HepG2 (cell line): ENCODE measurements around the gene TRIM66. TPM values are rescaled to one million over a fixed set of nuclear protein-coding genes. Genes with fewer than 3 reads are reported as not detected.

Source experiments
- ATF7-NPFF ChIP-seq: sonication (generic); formaldehyde crosslinking; IDR thresholded peaks from 2 replicates; pipeline ENCODE4 v1.8.1; 2023; ENCODE audit warnings: mild to moderate bottlenecking, low read depth, missing genetic modification reagents, moderate library complexity
- GATAD2A ChIP-seq: IDR thresholded peaks from 2 replicates; pipeline ENCODE4 v1.6.1; 2016
- HMG20A ChIP-seq: IDR thresholded peaks from 2 replicates; pipeline ENCODE4 v1.6.1; 2016; ENCODE audit warnings: borderline replicate concordance
- MLLT10 ChIP-seq: sonication (generic); formaldehyde crosslinking; IDR thresholded peaks from 2 replicates; pipeline ENCODE4 v1.4.0; 2020; ENCODE audit warnings: missing genetic modification reagents
- MTF1 ChIP-seq: sonication (generic); formaldehyde crosslinking; IDR thresholded peaks from 2 replicates; pipeline ENCODE4 v1.5.0; 2020; ENCODE audit warnings: missing genetic modification reagents
- PHB2 ChIP-seq: fragments of 450-650 bp; IDR thresholded peaks from 2 replicates; pipeline ENCODE4 v1.6.1; 2018; ENCODE audit not compliant: partially characterized antibody
- PRPF4 ChIP-seq: fragments of 200-400 bp; formaldehyde crosslinking; IDR thresholded peaks from 2 replicates; pipeline ENCODE4 v1.6.1; 2016; ENCODE audit warnings: low read length, low read depth; ENCODE audit not compliant: poor library complexity, severe bottlenecking
- SALL1 ChIP-seq: sonication (generic); formaldehyde crosslinking; IDR thresholded peaks from 2 replicates; pipeline ENCODE4 v1.8.0; 2022; ENCODE audit warnings: mild to moderate bottlenecking, missing genetic modification reagents
- WIZ ChIP-seq: sonication (generic); formaldehyde crosslinking; IDR thresholded peaks from 2 replicates; pipeline ENCODE4 v1.5.1; 2020; ENCODE audit warnings: mild to moderate bottlenecking, missing genetic modification reagents
- ZNF331 ChIP-seq: sonication (generic); formaldehyde crosslinking; IDR thresholded peaks from 2 replicates; pipeline ENCODE4 v1.4.0; 2020; ENCODE audit warnings: missing genetic modification reagents
- ZNF335 ChIP-seq: sonication (generic); formaldehyde crosslinking; IDR thresholded peaks from 2 replicates; pipeline ENCODE4 v1.4.0; 2020; ENCODE audit warnings: missing genetic modification reagents
- ZNF430 ChIP-seq: sonication (generic); formaldehyde crosslinking; IDR thresholded peaks from 2 replicates; pipeline ENCODE4 v1.9.0; 2021; ENCODE audit warnings: mild to moderate bottlenecking, missing genetic modification reagents
- ZNF780A ChIP-seq: sonication (generic); formaldehyde crosslinking; IDR thresholded peaks from 2 replicates; pipeline ENCODE4 v1.8.0; 2022; ENCODE audit warnings: mild to moderate bottlenecking, missing genetic modification reagents, moderate library complexity
- polyA plus RNA-seq, 8 experiments: library from polyadenylated mRNA; depleted of rRNA in 3 of 8; stranded (reverse) in 7 of 8; unstranded in 1 of 8; fragments of >200 nt; fragmentation: Illumina TruSeq in 4 of 8; extraction: Trizol in 4 of 8; gene quantifications; 2 replicates each; pipeline versions ENCODE4 v1.2.1 to v1.2.3, GENCODE V29; 2011 to 2016; ENCODE audit warnings: low read depth in 4 of 8, missing spikeins in 1 of 8, mixed read lengths in 1 of 8; ENCODE audit not compliant: insufficient read depth in 1 of 8
- total RNA-seq, 5 experiments: library from RNA; depleted of rRNA; stranded (reverse); fragments of >200 nt; fragmentation: Illumina TruSeq; extraction: Trizol; gene quantifications; 2 replicates each; pipeline ENCODE4 v1.2.3, GENCODE V29; 2016; ENCODE audit warnings: low read depth in 1 of 5
- TF ChIP-seq, protein P1 (sequence below): sonication (generic); formaldehyde crosslinking; IDR thresholded peaks from 2 replicates; pipeline ENCODE4 v1.9.0; 2021; ENCODE audit warnings: mild to moderate bottlenecking, missing genetic modification reagents
- TF ChIP-seq, protein P2 (sequence below): sonication (generic); IDR thresholded peaks from 2 replicates; pipeline ENCODE4 v1.6.1; 2016; ENCODE audit warnings: low read depth, borderline replicate concordance
- TF ChIP-seq, protein P3 (sequence below): sonication (generic); formaldehyde crosslinking; IDR thresholded peaks from 2 replicates; pipeline ENCODE4 v1.4.0; 2020; ENCODE audit warnings: missing genetic modification reagents
- TF ChIP-seq, protein P4 (sequence below): sonication (generic); formaldehyde crosslinking; IDR thresholded peaks from 2 replicates; pipeline ENCODE4 v1.5.1; 2020; ENCODE audit warnings: missing genetic modification reagents, mild to moderate bottlenecking, borderline replicate concordance

TRIM66 gene
- total and polyA plus RNA-seq, 2 of the 13 experiments (the other 11 are each of a cell fraction or from before 2014, with no cell fraction given), result 4.9 to 6.1 TPM

DNA sequence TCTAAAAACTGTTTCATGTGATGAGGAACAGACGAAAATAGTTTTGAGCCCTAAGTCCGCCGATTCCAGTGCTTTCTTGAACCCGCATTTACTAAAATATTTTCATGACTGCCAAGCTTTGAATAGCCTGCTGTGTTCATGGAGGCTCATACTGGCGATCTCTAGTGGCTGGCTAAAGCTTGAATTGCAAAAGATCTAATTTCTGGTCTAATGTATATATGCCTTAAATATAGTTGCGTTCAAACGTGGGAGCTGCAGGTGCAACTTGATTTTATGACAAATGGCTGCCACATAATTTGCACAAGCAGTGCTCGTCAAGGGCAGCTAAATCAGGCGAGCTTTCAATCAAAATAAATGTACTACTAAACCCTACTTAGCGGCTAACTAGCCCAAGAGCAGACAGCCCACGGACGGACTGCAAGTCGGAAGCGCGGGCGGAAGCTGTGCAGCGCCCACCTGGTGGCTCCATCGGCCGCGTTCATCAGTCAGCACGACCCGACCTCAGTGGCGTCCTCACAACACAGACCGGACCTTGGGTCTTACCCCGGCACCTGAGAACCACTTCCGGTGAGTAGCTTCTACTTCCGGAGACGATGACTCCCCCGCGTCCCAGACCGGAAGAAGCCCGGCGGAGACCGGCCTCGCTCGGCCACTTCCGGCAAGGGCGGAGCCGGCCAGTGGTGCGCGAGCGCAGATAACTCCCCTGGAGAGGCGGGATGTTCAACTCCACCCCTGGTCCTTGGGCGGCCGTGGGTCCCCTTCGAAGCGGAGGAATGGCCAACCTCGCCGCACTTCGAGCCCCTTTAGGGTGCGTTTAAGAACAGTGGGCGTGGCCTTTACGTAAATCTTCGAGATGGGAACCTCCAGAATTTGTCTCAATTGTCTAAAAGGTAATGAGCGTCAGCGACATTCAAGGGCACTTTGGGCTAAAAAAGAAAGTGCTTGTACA, 6.2 kb upstream of the TRIM66 start (continued):
- TF ChIP-seq, protein P1, sequence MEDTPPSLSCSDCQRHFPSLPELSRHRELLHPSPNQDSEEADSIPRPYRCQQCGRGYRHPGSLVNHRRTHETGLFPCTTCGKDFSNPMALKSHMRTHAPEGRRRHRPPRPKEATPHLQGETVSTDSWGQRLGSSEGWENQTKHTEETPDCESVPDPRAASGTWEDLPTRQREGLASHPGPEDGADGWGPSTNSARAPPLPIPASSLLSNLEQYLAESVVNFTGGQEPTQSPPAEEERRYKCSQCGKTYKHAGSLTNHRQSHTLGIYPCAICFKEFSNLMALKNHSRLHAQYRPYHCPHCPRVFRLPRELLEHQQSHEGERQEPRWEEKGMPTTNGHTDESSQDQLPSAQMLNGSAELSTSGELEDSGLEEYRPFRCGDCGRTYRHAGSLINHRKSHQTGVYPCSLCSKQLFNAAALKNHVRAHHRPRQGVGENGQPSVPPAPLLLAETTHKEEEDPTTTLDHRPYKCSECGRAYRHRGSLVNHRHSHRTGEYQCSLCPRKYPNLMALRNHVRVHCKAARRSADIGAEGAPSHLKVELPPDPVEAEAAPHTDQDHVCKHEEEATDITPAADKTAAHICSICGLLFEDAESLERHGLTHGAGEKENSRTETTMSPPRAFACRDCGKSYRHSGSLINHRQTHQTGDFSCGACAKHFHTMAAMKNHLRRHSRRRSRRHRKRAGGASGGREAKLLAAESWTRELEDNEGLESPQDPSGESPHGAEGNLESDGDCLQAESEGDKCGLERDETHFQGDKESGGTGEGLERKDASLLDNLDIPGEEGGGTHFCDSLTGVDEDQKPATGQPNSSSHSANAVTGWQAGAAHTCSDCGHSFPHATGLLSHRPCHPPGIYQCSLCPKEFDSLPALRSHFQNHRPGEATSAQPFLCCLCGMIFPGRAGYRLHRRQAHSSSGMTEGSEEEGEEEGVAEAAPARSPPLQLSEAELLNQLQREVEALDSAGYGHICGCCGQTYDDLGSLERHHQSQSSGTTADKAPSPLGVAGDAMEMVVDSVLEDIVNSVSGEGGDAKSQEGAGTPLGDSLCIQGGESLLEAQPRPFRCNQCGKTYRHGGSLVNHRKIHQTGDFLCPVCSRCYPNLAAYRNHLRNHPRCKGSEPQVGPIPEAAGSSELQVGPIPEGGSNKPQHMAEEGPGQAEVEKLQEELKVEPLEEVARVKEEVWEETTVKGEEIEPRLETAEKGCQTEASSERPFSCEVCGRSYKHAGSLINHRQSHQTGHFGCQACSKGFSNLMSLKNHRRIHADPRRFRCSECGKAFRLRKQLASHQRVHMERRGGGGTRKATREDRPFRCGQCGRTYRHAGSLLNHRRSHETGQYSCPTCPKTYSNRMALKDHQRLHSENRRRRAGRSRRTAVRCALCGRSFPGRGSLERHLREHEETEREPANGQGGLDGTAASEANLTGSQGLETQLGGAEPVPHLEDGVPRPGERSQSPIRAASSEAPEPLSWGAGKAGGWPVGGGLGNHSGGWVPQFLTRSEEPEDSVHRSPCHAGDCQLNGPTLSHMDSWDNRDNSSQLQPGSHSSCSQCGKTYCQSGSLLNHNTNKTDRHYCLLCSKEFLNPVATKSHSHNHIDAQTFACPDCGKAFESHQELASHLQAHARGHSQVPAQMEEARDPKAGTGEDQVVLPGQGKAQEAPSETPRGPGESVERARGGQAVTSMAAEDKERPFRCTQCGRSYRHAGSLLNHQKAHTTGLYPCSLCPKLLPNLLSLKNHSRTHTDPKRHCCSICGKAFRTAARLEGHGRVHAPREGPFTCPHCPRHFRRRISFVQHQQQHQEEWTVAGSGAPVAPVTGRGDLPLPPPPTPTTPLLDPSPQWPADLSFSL, result no peak
- no peak for TF ChIP-seq PRPF4
- no peak for TF ChIP-seq WIZ
- no peak; the same call in 1 of the 2 replicates for TF ChIP-seq MTF1
- TF ChIP-seq, protein P2, sequence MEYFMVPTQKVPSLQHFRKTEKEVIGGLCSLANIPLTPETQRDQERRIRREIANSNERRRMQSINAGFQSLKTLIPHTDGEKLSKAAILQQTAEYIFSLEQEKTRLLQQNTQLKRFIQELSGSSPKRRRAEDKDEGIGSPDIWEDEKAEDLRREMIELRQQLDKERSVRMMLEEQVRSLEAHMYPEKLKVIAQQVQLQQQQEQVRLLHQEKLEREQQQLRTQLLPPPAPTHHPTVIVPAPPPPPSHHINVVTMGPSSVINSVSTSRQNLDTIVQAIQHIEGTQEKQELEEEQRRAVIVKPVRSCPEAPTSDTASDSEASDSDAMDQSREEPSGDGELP, result peak; percentile 56; the same call in 1 of the 2 replicates
- TF ChIP-seq ZNF331, result peak; percentile 84
- TF ChIP-seq PHB2, result no peak
- TF ChIP-seq ATF7-NPFF (CRISPR knock-in tag), result peak; percentile 84
- TF ChIP-seq SALL1 (CRISPR knock-in tag), result peak; percentile 85
- TF ChIP-seq ZNF335 (CRISPR knock-in tag), result peak; percentile 73; the same call in 1 of the 2 replicates
- TF ChIP-seq MLLT10 (CRISPR knock-in tag), result peak; percentile 15; the same call in 1 of the 2 replicates
- TF ChIP-seq GATAD2A, result peak; percentile 75
- TF ChIP-seq, protein P3, sequence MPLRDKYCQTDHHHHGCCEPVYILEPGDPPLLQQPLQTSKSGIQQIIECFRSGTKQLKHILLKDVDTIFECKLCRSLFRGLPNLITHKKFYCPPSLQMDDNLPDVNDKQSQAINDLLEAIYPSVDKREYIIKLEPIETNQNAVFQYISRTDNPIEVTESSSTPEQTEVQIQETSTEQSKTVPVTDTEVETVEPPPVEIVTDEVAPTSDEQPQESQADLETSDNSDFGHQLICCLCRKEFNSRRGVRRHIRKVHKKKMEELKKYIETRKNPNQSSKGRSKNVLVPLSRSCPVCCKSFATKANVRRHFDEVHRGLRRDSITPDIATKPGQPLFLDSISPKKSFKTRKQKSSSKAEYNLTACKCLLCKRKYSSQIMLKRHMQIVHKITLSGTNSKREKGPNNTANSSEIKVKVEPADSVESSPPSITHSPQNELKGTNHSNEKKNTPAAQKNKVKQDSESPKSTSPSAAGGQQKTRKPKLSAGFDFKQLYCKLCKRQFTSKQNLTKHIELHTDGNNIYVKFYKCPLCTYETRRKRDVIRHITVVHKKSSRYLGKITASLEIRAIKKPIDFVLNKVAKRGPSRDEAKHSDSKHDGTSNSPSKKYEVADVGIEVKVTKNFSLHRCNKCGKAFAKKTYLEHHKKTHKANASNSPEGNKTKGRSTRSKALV (CRISPR knock-in tag), result peak; percentile 86
- peak; percentile 84; the same call in 1 of the 2 replicates for TF ChIP-seq ZNF430 (CRISPR knock-in tag)
- TF ChIP-seq HMG20A (CRISPR knock-in tag), result peak; percentile 32; the same call in 1 of the 2 replicates
- TF ChIP-seq ZNF780A, result no peak
- TF ChIP-seq, protein P4, sequence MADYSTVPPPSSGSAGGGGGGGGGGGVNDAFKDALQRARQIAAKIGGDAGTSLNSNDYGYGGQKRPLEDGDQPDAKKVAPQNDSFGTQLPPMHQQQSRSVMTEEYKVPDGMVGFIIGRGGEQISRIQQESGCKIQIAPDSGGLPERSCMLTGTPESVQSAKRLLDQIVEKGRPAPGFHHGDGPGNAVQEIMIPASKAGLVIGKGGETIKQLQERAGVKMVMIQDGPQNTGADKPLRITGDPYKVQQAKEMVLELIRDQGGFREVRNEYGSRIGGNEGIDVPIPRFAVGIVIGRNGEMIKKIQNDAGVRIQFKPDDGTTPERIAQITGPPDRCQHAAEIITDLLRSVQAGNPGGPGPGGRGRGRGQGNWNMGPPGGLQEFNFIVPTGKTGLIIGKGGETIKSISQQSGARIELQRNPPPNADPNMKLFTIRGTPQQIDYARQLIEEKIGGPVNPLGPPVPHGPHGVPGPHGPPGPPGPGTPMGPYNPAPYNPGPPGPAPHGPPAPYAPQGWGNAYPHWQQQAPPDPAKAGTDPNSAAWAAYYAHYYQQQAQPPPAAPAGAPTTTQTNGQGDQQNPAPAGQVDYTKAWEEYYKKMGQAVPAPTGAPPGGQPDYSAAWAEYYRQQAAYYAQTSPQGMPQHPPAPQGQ, result no peak
